ENCODE results near the gene SEMG1. TPM values are rescaled to one million over a fixed set of nuclear protein-coding genes. Genes with fewer than 3 reads are reported as not detected.

SEMG1 gene
- total RNA-seq, 1 donor from 2014 or later, result not detected

- Histone ChIP-seq H3K36me3 (no peaks in the 10 kb centered on the region), H3K27me3 (no peaks in the 10 kb centered on the region), H3K9me3 (no peaks in the 10 kb centered on the region), H3K27ac (no peak within 1 kb of the TSS), H3K4me3 (no peak within 1 kb of the TSS), H3K4me1 (no peaks in the 10 kb centered on the region)
- no peak for TF ChIP-seq CTCF (IDR thresholded peaks at IDR 0.05)
- DNase-seq (peak; percentile 81), ATAC-seq (peak; percentile 58)
- intact Hi-C loops (cut with DNase I), result no loop called here
These were observed 32.1 kb upstream of the SEMG1 start, which contains the start of gene PI3 for GRCh38 chr20:45174434-45175364. Gene PI3, plus strand, starts transcription at chr20:45174902. Its CDS starts 21 bp downstream, at chr20:45174923.

GRCh38 chr20:45176526-45177267 is 30.1 kb upstream of the SEMG1 start:
- no peaks in the 10 kb centered on the region for H3K27me3 ChIP-seq
- no peak for ATAC-seq
- DNase-seq, result no peak
- H3K4me1 ChIP-seq, result no peaks in the 10 kb centered on the region
- intact Hi-C loops (cut with DNase I), result no loop called here
- H3K9me3 ChIP-seq, result no peaks in the 10 kb centered on the region
- no peaks in the 10 kb centered on the region for H3K36me3 ChIP-seq
- no peak overlapping the region for H3K27ac ChIP-seq
- no peak for TF ChIP-seq CTCF (IDR thresholded peaks at IDR 0.05)
- H3K4me3 ChIP-seq, result no peak overlapping the region

- intact Hi-C loops (cut with DNase I), result no loop called here
- no peaks in the 10 kb centered on the region for H3K4me1 ChIP-seq
- DNase-seq (no peak), ATAC-seq (no peak)
- H3K9me3 ChIP-seq, result no peaks in the 10 kb centered on the region
- H3K36me3 ChIP-seq, result no peaks in the 10 kb centered on the region
- H3K27me3 ChIP-seq, result no peaks in the 10 kb centered on the region
- no peak overlapping the region for H3K4me3 ChIP-seq
- no peak overlapping the region for H3K27ac ChIP-seq
- TF ChIP-seq CTCF (IDR thresholded peaks at IDR 0.05), result no peak
These were observed 27.7 kb upstream of the SEMG1 start for GRCh38 chr20:45179166-45179565.

- ATAC-seq, result no peak
- H3K4me3 ChIP-seq, result no peak overlapping the region
- no peaks in the 10 kb centered on the region for H3K9me3 ChIP-seq
- intact Hi-C loops (cut with DNase I), result no loop called here
- H3K27me3 ChIP-seq, result no peaks in the 10 kb centered on the region
- H3K36me3 ChIP-seq, result no peaks in the 10 kb centered on the region
- no peak overlapping the region for H3K27ac ChIP-seq
- no peaks in the 10 kb centered on the region for H3K4me1 ChIP-seq
- TF ChIP-seq CTCF (IDR thresholded peaks at IDR 0.05), result no peak
- no peak for DNase-seq
These were observed 25.2 kb upstream of the SEMG1 start for GRCh38 chr20:45181639-45182038.

- Histone ChIP-seq H3K9me3 (no peaks in the 10 kb centered on the region), H3K36me3 (no peaks in the 10 kb centered on the region), H3K27ac (no peak overlapping the region), H3K27me3 (no peaks in the 10 kb centered on the region), H3K4me3 (no peak overlapping the region), H3K4me1 (no peaks in the 10 kb centered on the region)
- intact Hi-C loops (cut with DNase I), result no loop called here
- DNase-seq (no peak), ATAC-seq (no peak)
- TF ChIP-seq CTCF (IDR thresholded peaks at IDR 0.05), result no peak
These were observed 23.7 kb upstream of the SEMG1 start for GRCh38 chr20:45183084-45183483.
